Tibial artery (tissue), 4 donors: ENCODE results near the gene STAT5A.

Experiments
- DNase-seq, 2 donors: peaks; one replicate each; pipeline ENCODE4 v3.0.0-alpha.2; 2019
- H3K27ac ChIP-seq, 2 donors: fragments of 200-600 bp; sonication (generic) in 1 of 2; 1 replicate in 1 of 2; 2 replicates in 1 of 2; pipeline ENCODE4 v1.5.1; 2018 to 2019; ENCODE audit warnings: mild to moderate bottlenecking in 1 of 2
- H3K27me3 ChIP-seq, 2 donors: fragments of 200-600 bp; sonication (generic) in 1 of 2; one replicate each; pipeline versions ENCODE4 v1.5.1 to v1.6.0; 2016 to 2019
- H3K36me3 ChIP-seq, 3 donors: fragments of 200-600 bp; sonication (generic) in 2 of 3; one replicate each; pipeline ENCODE4 v1.5.1; 2016 to 2019; ENCODE audit warnings: mild to moderate bottlenecking in 2 of 3
- H3K4me1 ChIP-seq, 4 donors: fragments of 200-600 bp; sonication (generic) in 2 of 4; 1 replicate in 3 of 4; 2 replicates in 1 of 4; pipeline ENCODE4 v1.5.1; 2016 to 2019
- H3K4me3 ChIP-seq, 2 donors: fragments of 200-600 bp; sonication (generic) in 1 of 2; 1 replicate in 1 of 2; 2 replicates in 1 of 2; pipeline ENCODE4 v1.5.1; 2018 to 2019; ENCODE audit warnings: mild to moderate bottlenecking in 2 of 2
- H3K9me3 ChIP-seq, 3 donors: fragments of 200-600 bp; sonication (generic) in 1 of 3; one replicate each; pipeline ENCODE4 v1.5.1; 2016 to 2019
- CTCF ChIP-seq, 2 experiments: fragments of 200-600 bp in 1 of 2; fragments of 450-650 bp in 1 of 2; IDR thresholded peaks; one replicate each; pipeline ENCODE4 v1.5.1; 2017 to 2019; ENCODE audit warnings: antibody characterized with exemption in 2 of 2, mild to moderate bottlenecking in 1 of 2, moderate library complexity in 1 of 2
- intact Hi-C: fragments of 100-400 bp; cut with DNase I; formaldehyde crosslinking; loops from one replicate; pipeline ENCODE4 v1.15.0; 2023; ENCODE audit warnings: low total_unique reads

The STAT5A gene

GRCh38 chr17:42311240-42312034, 23.1 kb downstream of the STAT5A start:
- no peak for TF ChIP-seq CTCF (IDR thresholded peaks at IDR 0.05)
- DNase-seq: peak; percentile 96
- no peaks in the 10 kb centered on the region for H3K9me3 ChIP-seq
- peaks cover 36 to 82% (median 73%) of the 10 kb centered on the region in 3 donors for H3K36me3 ChIP-seq
- H3K4me3 ChIP-seq: peak overlapping the region; percentile 7 to 29
- H3K27me3 ChIP-seq: no peaks in the 10 kb centered on the region
- peak overlapping the region; percentile 83 to 84 for H3K27ac ChIP-seq
- peaks cover 12 to 31% (median 19%) of the 10 kb centered on the region in 4 donors for H3K4me1 ChIP-seq
- intact Hi-C loops: no loop called here

- Histone ChIP-seq H3K36me3 (peaks cover 36 to 82% (median 73%) of the 10 kb centered on the region in 3 donors), H3K27me3 (no peaks in the 10 kb centered on the region), H3K4me3 (peak overlapping the region; percentile 7 to 29), H3K9me3 (no peaks in the 10 kb centered on the region), H3K27ac (peak overlapping the region; percentile 83 to 84), H3K4me1 (peaks cover 12 to 31% (median 19%) of the 10 kb centered on the region in 4 donors)
- DNase-seq: no peak
- no peak for TF ChIP-seq CTCF (IDR thresholded peaks at IDR 0.05)
- intact Hi-C loops: no loop called here
Measured at GRCh38 chr17:42312035-42312284, 23.7 kb downstream of the STAT5A start.

- Histone ChIP-seq H3K27ac (peak overlapping the region; percentile 83 to 84), H3K27me3 (no peaks in the 10 kb centered on the region), H3K9me3 (no peaks in the 10 kb centered on the region), H3K4me1 (peaks cover 12 to 31% (median 19%) of the 10 kb centered on the region in 4 donors), H3K36me3 (peaks cover 36 to 82% (median 73%) of the 10 kb centered on the region in 3 donors), H3K4me3 (peak overlapping the region; percentile 7 to 29)
- TF ChIP-seq CTCF (IDR thresholded peaks at IDR 0.05): peak; percentile 64 to 68
- intact Hi-C loops: no loop called here
- DNase-seq: peak; percentile 83 to 95
Measured at GRCh38 chr17:42312285-42313130, 24.2 kb downstream of the STAT5A start.

- Histone ChIP-seq H3K27ac (peak overlapping the region; percentile 28 to 83), H3K9me3 (no peaks in the 10 kb centered on the region), H3K4me3 (no peak overlapping the region), H3K27me3 (no peaks in the 10 kb centered on the region), H3K4me1 (peaks cover 12 to 31% (median 19%) of the 10 kb centered on the region in 4 donors), H3K36me3 (peaks cover 33 to 82% (median 73%) of the 10 kb centered on the region in 3 donors)
- no peak for TF ChIP-seq CTCF (IDR thresholded peaks at IDR 0.05)
- intact Hi-C loops: no loop called here
- DNase-seq: no peak
Measured at GRCh38 chr17:42313389-42313772, 25.1 kb downstream of the STAT5A start.

GRCh38 chr17:42313773-42314566, 25.7 kb downstream of the STAT5A start:
- intact Hi-C loops: no loop called here
- H3K4me3 ChIP-seq: no peak overlapping the region
- no peak for TF ChIP-seq CTCF (IDR thresholded peaks at IDR 0.05)
- peak overlapping the region; percentile 28 to 83 for H3K27ac ChIP-seq
- peaks cover 33 to 82% (median 73%) of the 10 kb centered on the region in 3 donors for H3K36me3 ChIP-seq
- DNase-seq: no peak
- H3K9me3 ChIP-seq: no peaks in the 10 kb centered on the region
- H3K4me1 ChIP-seq: peaks cover 12 to 29% (median 19%) of the 10 kb centered on the region in 4 donors
- no peaks in the 10 kb centered on the region for H3K27me3 ChIP-seq
